Keratinocyte (primary cell): ENCODE data around the gene ABHD17B.

Source experiments
- CTCF ChIP-seq, 3 experiments: IDR thresholded peaks in 1 of 3; conservative IDR thresholded peaks in 1 of 3; optimal IDR thresholded peaks in 1 of 3; 2 replicates in 2 of 3; 3 replicates in 1 of 3; pipeline versions ENCODE3 to v1.5.1; 2011; ENCODE audit warnings: low read length in 3 of 3, mild to moderate bottlenecking in 3 of 3, moderate library complexity in 2 of 3, control low read depth in 1 of 3, inconsistent platforms in 1 of 3; ENCODE audit not compliant: insufficient read depth in 2 of 3; ENCODE audit errors: extremely low read depth in 1 of 3
- EZH2 ChIP-seq: IDR thresholded peaks from one replicate; pipeline ENCODE4 v1.6.1; 2012; ENCODE audit warnings: inconsistent platforms, mild to moderate bottlenecking, low read length, moderate library complexity

DNA sequence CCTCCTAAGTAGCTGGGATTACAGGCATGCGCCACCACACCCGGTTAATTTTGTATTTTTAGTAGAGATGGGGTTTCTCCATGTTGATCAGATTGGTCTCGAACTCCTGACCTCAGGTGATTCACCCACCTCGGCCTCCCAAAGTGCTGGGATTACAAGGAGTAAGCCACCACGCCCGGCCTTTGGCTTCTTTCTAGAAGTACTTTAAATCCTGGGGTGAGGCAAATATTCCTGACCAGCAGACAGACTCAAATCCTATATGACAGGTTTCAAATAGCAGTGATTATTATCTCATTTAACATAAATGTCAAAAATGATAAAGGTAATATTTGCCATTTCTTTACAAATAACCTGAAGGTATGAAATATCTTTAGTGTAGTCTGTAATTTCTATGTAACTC lies 35.6 kb downstream of the ABHD17B start:
- no peak for TF ChIP-seq CTCF (optimal IDR thresholded peaks at IDR 0.05 in 1 of 3, IDR thresholded peaks at IDR 0.05 in 1 of 3, conservative IDR thresholded peaks at IDR 0.05 in 1 of 3; ENCODE audit: extremely low read depth in 1 of 3, insufficient read depth in 2 of 3, low read length in 3 of 3)
- TF ChIP-seq EZH2, result no peak
